Measurements from ENCODE around the gene MRPL1. TPM values are rescaled to one million over a fixed set of nuclear protein-coding genes. Genes with fewer than 3 reads are reported as not detected.

Gene MRPL1
- total RNA-seq, 1 donor from 2014 or later, result 28.2 TPM

DNA sequence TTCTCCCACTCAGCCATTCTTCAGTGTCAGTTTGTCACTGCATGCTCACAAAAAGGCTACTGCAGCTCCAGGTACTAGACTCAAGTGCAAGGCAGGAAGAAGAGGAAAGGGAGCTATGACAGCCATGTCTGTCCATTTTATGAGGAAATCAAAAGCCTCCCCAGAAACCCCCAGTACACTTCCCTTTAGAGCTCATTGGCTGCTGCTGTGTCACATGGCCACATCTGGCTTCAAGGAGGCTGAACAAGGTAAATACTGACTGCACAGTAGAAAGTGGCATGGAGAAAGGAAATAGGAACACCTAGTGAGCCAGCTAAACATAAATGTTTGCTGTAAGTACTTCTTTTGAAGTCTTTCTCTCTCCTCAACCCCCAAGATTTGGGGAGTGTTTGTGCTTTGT is 127.3 kb downstream of the MRPL1 start:
- no peaks in the 10 kb centered on the region for H3K9me3 Mint-ChIP-seq (ENCODE audit: unreplicated experiment)
- DNase-seq (ENCODE audit: low spot score), result no peak
- peaks cover 2% of the 10 kb centered on the region for H3K27me3 Mint-ChIP-seq (ENCODE audit: unreplicated experiment)
- TF ChIP-seq CTCF (IDR thresholded peaks at IDR 0.05; ENCODE audit: unreplicated experiment), result no peak
- peaks cover 7% of the 10 kb centered on the region for H3K36me3 Mint-ChIP-seq (ENCODE audit: low read depth, unreplicated experiment)
- H3K4me1 Mint-ChIP-seq (ENCODE audit: unreplicated experiment), result peaks cover 30% of the 10 kb centered on the region
- peak overlapping the region; percentile 49 for H3K27ac Mint-ChIP-seq (ENCODE audit: unreplicated experiment)
- peak overlapping the region; percentile 52 for H3K4me3 Mint-ChIP-seq (ENCODE audit: unreplicated experiment)

GRCh38 chr4:77990456-77990855 is 127.8 kb downstream of the MRPL1 start:
- H3K9me3 Mint-ChIP-seq (ENCODE audit: unreplicated experiment), result no peaks in the 10 kb centered on the region
- peaks cover 30% of the 10 kb centered on the region for H3K4me1 Mint-ChIP-seq (ENCODE audit: unreplicated experiment)
- H3K36me3 Mint-ChIP-seq (ENCODE audit: low read depth, unreplicated experiment), result peaks cover 4% of the 10 kb centered on the region
- TF ChIP-seq CTCF (IDR thresholded peaks at IDR 0.05; ENCODE audit: unreplicated experiment), result no peak
- peak overlapping the region; percentile 52 for H3K4me3 Mint-ChIP-seq (ENCODE audit: unreplicated experiment)
- peaks cover 2% of the 10 kb centered on the region for H3K27me3 Mint-ChIP-seq (ENCODE audit: unreplicated experiment)
- H3K27ac Mint-ChIP-seq (ENCODE audit: unreplicated experiment), result peak overlapping the region; percentile 49
- DNase-seq (ENCODE audit: low spot score), result no peak

DNA sequence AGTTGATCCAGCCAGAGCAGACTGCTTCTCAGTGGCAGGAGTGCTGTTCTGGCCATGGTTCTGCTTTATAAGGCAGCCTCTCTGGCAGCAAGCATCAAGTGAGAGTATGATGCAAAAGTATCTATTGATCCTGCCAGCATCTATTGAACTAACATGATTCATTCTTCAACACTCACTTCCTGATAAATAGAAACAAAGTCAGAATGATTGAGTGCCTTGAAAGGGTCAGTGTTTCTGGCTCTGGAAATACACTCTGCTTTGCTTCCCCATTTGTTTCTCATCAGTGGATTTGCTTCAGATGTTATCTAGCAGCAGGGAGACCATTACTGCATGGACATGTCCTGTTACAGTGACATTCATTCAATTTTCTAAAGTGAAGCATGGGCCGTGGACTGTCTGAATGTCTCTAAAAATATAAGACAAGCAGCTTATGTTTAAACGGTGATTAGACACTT is 128.3 kb downstream of the MRPL1 start:
- no peak for TF ChIP-seq CTCF (IDR thresholded peaks at IDR 0.05; ENCODE audit: unreplicated experiment)
- DNase-seq (ENCODE audit: low spot score), result no peak
- H3K4me3 Mint-ChIP-seq (ENCODE audit: unreplicated experiment), result no peak overlapping the region
- no peak overlapping the region for H3K27ac Mint-ChIP-seq (ENCODE audit: unreplicated experiment)
- H3K27me3 Mint-ChIP-seq (ENCODE audit: unreplicated experiment), result peaks cover 2% of the 10 kb centered on the region
- peaks cover 4% of the 10 kb centered on the region for H3K36me3 Mint-ChIP-seq (ENCODE audit: low read depth, unreplicated experiment)
- no peaks in the 10 kb centered on the region for H3K9me3 Mint-ChIP-seq (ENCODE audit: unreplicated experiment)
- H3K4me1 Mint-ChIP-seq (ENCODE audit: unreplicated experiment), result peaks cover 30% of the 10 kb centered on the region

DNA sequence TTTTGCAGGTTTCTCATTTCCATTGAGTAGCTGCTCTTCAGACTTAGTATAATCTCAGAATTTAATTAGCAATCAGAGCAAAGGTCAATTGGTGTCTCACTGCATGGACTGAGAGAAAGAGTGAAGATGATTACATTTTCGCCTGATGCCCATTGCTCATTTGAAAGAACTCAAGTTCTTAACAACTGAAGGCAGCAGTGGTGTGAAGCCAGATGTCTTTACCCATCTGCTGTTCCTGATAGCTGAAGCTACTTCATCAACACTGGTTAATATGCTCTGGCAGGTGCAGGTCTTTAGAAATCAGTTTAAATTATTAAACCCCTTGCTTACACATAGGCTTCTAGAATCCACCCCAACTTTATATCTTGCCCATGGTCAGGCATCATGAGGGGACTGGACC is 130.0 kb downstream of the MRPL1 start:
- H3K4me1 Mint-ChIP-seq (ENCODE audit: unreplicated experiment), result peaks cover 30% of the 10 kb centered on the region
- no peak overlapping the region for H3K27ac Mint-ChIP-seq (ENCODE audit: unreplicated experiment)
- no peak for TF ChIP-seq CTCF (IDR thresholded peaks at IDR 0.05; ENCODE audit: unreplicated experiment)
- H3K27me3 Mint-ChIP-seq (ENCODE audit: unreplicated experiment), result peaks cover 2% of the 10 kb centered on the region
- DNase-seq (ENCODE audit: low spot score), result no peak
- H3K9me3 Mint-ChIP-seq (ENCODE audit: unreplicated experiment), result no peaks in the 10 kb centered on the region
- no peaks in the 10 kb centered on the region for H3K36me3 Mint-ChIP-seq (ENCODE audit: low read depth, unreplicated experiment)
- H3K4me3 Mint-ChIP-seq (ENCODE audit: unreplicated experiment), result no peak overlapping the region

DNA sequence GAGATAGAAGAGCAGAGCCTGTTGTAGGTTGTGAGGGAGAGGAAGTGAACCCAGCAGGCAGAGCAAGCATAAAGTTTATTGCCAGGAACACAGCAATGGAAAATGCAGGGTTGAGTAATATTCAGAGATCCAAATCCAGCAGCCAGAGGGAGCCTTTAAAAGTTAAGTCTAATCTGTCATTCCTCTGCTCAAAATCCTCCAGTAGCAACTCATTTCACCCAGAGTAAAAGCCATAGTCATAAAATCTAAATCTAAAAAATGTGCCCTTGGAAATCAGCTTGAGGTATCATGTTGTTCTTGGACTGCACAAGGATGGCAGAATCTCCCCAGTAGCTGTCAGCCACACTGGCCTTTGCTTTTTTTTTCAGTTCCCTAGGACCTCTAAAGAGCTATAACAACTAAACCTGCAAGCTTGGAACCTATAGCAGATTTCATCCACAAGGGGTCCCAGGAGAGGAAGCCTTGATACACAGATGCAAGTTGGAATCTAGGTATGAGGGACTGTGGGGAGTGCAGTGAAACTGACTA is 131.6 kb downstream of the MRPL1 start:
- peak; percentile 72 for TF ChIP-seq CTCF (IDR thresholded peaks at IDR 0.05; ENCODE audit: unreplicated experiment)
- no peaks in the 10 kb centered on the region for H3K9me3 Mint-ChIP-seq (ENCODE audit: unreplicated experiment)
- DNase-seq (ENCODE audit: low spot score), result peak; percentile 62
- H3K27me3 Mint-ChIP-seq (ENCODE audit: unreplicated experiment), result peaks cover 2% of the 10 kb centered on the region
- no peak overlapping the region for H3K27ac Mint-ChIP-seq (ENCODE audit: unreplicated experiment)
- peaks cover 28% of the 10 kb centered on the region for H3K4me1 Mint-ChIP-seq (ENCODE audit: unreplicated experiment)
- no peaks in the 10 kb centered on the region for H3K36me3 Mint-ChIP-seq (ENCODE audit: low read depth, unreplicated experiment)
- H3K4me3 Mint-ChIP-seq (ENCODE audit: unreplicated experiment), result peak overlapping the region; percentile 14
